Glutamatergic neuron (in vitro differentiated cells): ENCODE data around the gene AKNA. TPM values are rescaled to one million over a fixed set of nuclear protein-coding genes. Genes with fewer than 3 reads are reported as not detected.

ENCODE experiments used
- DNase-seq: peaks from one replicate; pipeline ENCODE4 v3.0.0; 2022
- H3K27ac Mint-ChIP-seq: one replicate; pipeline ENCODE4 v1.8.0; 2020; ENCODE audit warnings: mild to moderate bottlenecking, mixed read lengths, inconsistent platforms; ENCODE audit not compliant: unreplicated experiment
- H3K27me3 Mint-ChIP-seq: one replicate; pipeline ENCODE4 v1.8.0; 2020; ENCODE audit warnings: mild to moderate bottlenecking, moderate library complexity, mixed read lengths, inconsistent platforms; ENCODE audit not compliant: unreplicated experiment
- H3K36me3 Mint-ChIP-seq: one replicate; pipeline ENCODE4 v1.8.0; 2020; ENCODE audit warnings: mild to moderate bottlenecking, mixed read lengths, inconsistent platforms; ENCODE audit not compliant: unreplicated experiment
- H3K4me1 Mint-ChIP-seq: one replicate; pipeline ENCODE4 v1.8.0; 2020; ENCODE audit warnings: mild to moderate bottlenecking, low read depth, mixed read lengths, inconsistent platforms; ENCODE audit not compliant: unreplicated experiment
- H3K4me3 Mint-ChIP-seq: one replicate; pipeline ENCODE4 v1.8.0; 2020; ENCODE audit warnings: mild to moderate bottlenecking, mixed read lengths, inconsistent platforms; ENCODE audit not compliant: unreplicated experiment
- H3K9me3 Mint-ChIP-seq: one replicate; pipeline ENCODE4 v1.8.0; 2020; ENCODE audit warnings: mild to moderate bottlenecking, moderate library complexity, mixed read lengths, inconsistent platforms; ENCODE audit not compliant: unreplicated experiment
- total RNA-seq: library from RNA; stranded (reverse); fragmentation: NEBNext Ultra II Directional; extraction: Animal tissue kit (Norgen Biotek cat#: 25700); gene quantifications from one replicate; pipeline ENCODE4 v1.2.1, GENCODE V29; 2021; ENCODE audit not compliant: unreplicated experiment
- TF ChIP-seq, protein P1 (sequence below): fragments of 200-600 bp; sonication (generic); IDR thresholded peaks from one replicate; pipeline ENCODE4 v1.5.0; 2021; ENCODE audit not compliant: partially characterized antibody, unreplicated experiment

The AKNA gene
- total RNA-seq, 1 donor from 2014 or later, result 32.6 TPM

DNA sequence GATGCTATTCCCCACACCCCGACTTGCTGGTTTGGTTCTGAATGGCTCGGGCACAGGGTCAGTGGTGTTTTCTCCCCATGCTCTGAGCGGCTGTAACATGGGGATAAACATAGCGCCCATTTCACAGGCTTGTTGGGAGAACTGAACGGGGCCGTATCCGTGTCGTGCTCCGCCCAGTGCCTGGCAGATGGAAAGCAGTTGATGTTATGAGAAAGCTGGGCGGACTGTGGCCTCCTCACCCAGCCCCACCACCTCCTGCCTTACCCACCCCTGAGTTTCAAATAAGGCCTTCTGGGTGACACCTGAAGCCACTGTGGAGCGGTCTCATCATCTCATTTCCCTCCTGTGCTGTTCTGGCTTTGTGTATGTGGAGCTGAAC is 43.6 kb downstream of the AKNA start:
- Mint-ChIP-seq H3K36me3 (peaks cover 2% of the 10 kb centered on the region), H3K9me3 (peaks cover 4% of the 10 kb centered on the region), H3K27me3 (peaks cover 7% of the 10 kb centered on the region), H3K4me3 (no peak overlapping the region), H3K4me1 (peaks cover 8% of the 10 kb centered on the region), H3K27ac (no peak overlapping the region)
- DNase-seq, result no peak
- TF ChIP-seq, protein P1, sequence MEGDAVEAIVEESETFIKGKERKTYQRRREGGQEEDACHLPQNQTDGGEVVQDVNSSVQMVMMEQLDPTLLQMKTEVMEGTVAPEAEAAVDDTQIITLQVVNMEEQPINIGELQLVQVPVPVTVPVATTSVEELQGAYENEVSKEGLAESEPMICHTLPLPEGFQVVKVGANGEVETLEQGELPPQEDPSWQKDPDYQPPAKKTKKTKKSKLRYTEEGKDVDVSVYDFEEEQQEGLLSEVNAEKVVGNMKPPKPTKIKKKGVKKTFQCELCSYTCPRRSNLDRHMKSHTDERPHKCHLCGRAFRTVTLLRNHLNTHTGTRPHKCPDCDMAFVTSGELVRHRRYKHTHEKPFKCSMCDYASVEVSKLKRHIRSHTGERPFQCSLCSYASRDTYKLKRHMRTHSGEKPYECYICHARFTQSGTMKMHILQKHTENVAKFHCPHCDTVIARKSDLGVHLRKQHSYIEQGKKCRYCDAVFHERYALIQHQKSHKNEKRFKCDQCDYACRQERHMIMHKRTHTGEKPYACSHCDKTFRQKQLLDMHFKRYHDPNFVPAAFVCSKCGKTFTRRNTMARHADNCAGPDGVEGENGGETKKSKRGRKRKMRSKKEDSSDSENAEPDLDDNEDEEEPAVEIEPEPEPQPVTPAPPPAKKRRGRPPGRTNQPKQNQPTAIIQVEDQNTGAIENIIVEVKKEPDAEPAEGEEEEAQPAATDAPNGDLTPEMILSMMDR, result no peak

GRCh38 chr9:114343471-114344187 is 44.2 kb downstream of the AKNA start:
- TF ChIP-seq, protein P1, result no peak
- H3K9me3 Mint-ChIP-seq, result peaks cover 4% of the 10 kb centered on the region
- H3K36me3 Mint-ChIP-seq, result no peaks in the 10 kb centered on the region
- H3K27ac Mint-ChIP-seq, result no peak overlapping the region
- H3K4me1 Mint-ChIP-seq, result peaks cover 6% of the 10 kb centered on the region
- H3K27me3 Mint-ChIP-seq, result peaks cover 6% of the 10 kb centered on the region
- no peak for DNase-seq
- no peak overlapping the region for H3K4me3 Mint-ChIP-seq

DNA sequence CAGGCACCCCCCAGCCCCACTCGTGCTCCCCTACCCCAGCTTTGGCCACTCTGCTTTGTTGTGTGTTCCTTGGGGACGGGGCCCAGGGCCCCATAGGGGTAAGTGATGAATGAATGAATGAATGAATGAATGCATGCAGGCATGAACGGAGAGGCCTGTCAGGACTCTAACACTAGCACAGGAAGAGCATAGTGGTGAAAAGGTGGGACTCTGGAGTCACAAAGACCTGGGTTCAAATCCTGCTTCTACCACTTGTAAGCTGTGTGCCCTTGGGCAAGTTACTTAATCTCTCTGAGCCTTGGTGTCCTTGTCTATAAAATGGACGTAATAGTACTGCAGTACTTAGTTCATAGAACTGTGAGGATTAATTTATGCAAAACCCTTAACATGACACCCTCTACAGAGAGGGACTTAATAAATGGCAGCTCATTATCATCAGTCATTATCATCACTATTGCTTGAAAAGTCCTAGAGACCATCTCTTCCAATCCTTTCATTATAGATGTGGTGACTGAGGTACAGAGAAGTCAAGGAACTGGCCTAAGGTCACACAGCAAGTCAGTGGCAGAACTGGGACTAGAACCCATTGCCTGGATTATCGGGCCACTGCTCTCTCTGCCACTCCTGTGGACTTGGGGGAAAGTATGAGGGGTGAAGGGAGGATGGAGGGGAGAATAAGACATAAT is 44.9 kb downstream of the AKNA start:
- Mint-ChIP-seq H3K27me3 (peaks cover 2% of the 10 kb centered on the region), H3K36me3 (no peaks in the 10 kb centered on the region), H3K4me1 (peaks cover 2% of the 10 kb centered on the region), H3K9me3 (peaks cover 4% of the 10 kb centered on the region), H3K27ac (no peak overlapping the region), H3K4me3 (no peak overlapping the region)
- TF ChIP-seq, protein P1, result no peak
- DNase-seq, result no peak

- no peak overlapping the region for H3K27ac Mint-ChIP-seq
Measured at GRCh38 chr9:114341991-114342390, 45.8 kb downstream of the AKNA start.

More at GRCh38 chr9:114341991-114342390, 45.8 kb downstream of the AKNA start:
- Mint-ChIP-seq H3K4me1 (no peaks in the 10 kb centered on the region), H3K27me3 (no peaks in the 10 kb centered on the region), H3K9me3 (peaks cover 4% of the 10 kb centered on the region), H3K36me3 (no peaks in the 10 kb centered on the region), H3K4me3 (no peak overlapping the region)
- TF ChIP-seq, protein P1, result no peak
- DNase-seq, result no peak
